Mesenchymal stem cell (in vitro differentiated cells and primary cell): Measurements from ENCODE around the gene AFF1.

ENCODE experiments used
- DNase-seq: peaks from one replicate; pipeline ENCODE4 v3.0.0-alpha.2; 2013
- H2AFZ ChIP-seq: one replicate; pipeline ENCODE4 v1.6.1; 2013; ENCODE audit warnings: low read depth, mild to moderate bottlenecking, control low read depth, inconsistent platforms, low read length, moderate library complexity
- H2AK5ac ChIP-seq: 2 replicates; pipeline ENCODE4 v1.6.1; 2013; ENCODE audit warnings: low read length, moderate library complexity, mild to moderate bottlenecking, inconsistent platforms; ENCODE audit not compliant: severe bottlenecking
- H2BK120ac ChIP-seq: one replicate; pipeline ENCODE4 v1.6.1; 2013; ENCODE audit warnings: low read depth, mild to moderate bottlenecking, inconsistent platforms, low read length, moderate library complexity
- H2BK12ac ChIP-seq, 2 experiments: one replicate each; pipeline ENCODE4 v1.6.1; 2013; ENCODE audit warnings: inconsistent platforms in 2 of 2, low read length in 2 of 2, mild to moderate bottlenecking in 2 of 2, moderate library complexity in 2 of 2, control low read depth in 1 of 2
- H2BK15ac ChIP-seq: one replicate; pipeline ENCODE4 v1.6.1; 2013; ENCODE audit warnings: mild to moderate bottlenecking, low read depth, inconsistent platforms; ENCODE audit not compliant: poor library complexity, severe bottlenecking
- H2BK5ac ChIP-seq: 2 replicates; pipeline ENCODE4 v1.6.1; 2013; ENCODE audit warnings: low read depth, mild to moderate bottlenecking, low read length, control low read depth, inconsistent platforms; ENCODE audit not compliant: poor library complexity, severe bottlenecking
- H3K14ac ChIP-seq, 2 experiments: one replicate each; pipeline ENCODE4 v1.6.1; 2013; ENCODE audit warnings: inconsistent platforms in 2 of 2, low read length in 2 of 2, control low read depth in 1 of 2, mild to moderate bottlenecking in 1 of 2, moderate library complexity in 1 of 2
- H3K18ac ChIP-seq, 2 experiments: one replicate each; pipeline ENCODE4 v1.6.1; 2013; ENCODE audit warnings: inconsistent platforms in 2 of 2, low read length in 2 of 2, control low read depth in 1 of 2, low read depth in 1 of 2, mild to moderate bottlenecking in 1 of 2
- H3K23ac ChIP-seq, 2 experiments: one replicate each; pipeline ENCODE4 v1.6.1; 2013; ENCODE audit warnings: inconsistent platforms in 2 of 2, low read length in 2 of 2, mild to moderate bottlenecking in 2 of 2, moderate library complexity in 2 of 2, control low read depth in 1 of 2
- H3K27ac ChIP-seq: 2 replicates; pipeline ENCODE4 v1.5.1; 2013; ENCODE audit warnings: mild to moderate bottlenecking, moderate library complexity, low read length, control low read depth, inconsistent platforms; ENCODE audit not compliant: poor library complexity, severe bottlenecking
- H3K27me3 ChIP-seq, 2 experiments: 2 replicates each; pipeline versions ENCODE4 v1.6.1 to v1.7.0; 2013; ENCODE audit warnings: low read length in 2 of 2, mild to moderate bottlenecking in 2 of 2, moderate library complexity in 2 of 2, control low read depth in 1 of 2, inconsistent platforms in 1 of 2; ENCODE audit not compliant: control insufficient read depth in 1 of 2, insufficient read depth in 1 of 2
- H3K36me3 ChIP-seq, 2 experiments: 2 replicates each; pipeline versions ENCODE4 v1.6.1 to v1.7.0; 2013; ENCODE audit warnings: low read length in 2 of 2, control low read depth in 1 of 2, inconsistent platforms in 1 of 2, low read depth in 1 of 2, mild to moderate bottlenecking in 1 of 2; ENCODE audit not compliant: insufficient read depth in 2 of 2, control insufficient read depth in 1 of 2
- H3K4ac ChIP-seq, 2 experiments: one replicate each; pipeline ENCODE4 v1.6.1; 2013; ENCODE audit warnings: inconsistent platforms in 2 of 2, low read length in 2 of 2, mild to moderate bottlenecking in 2 of 2, moderate library complexity in 2 of 2, control low read depth in 1 of 2, low read depth in 1 of 2
- H3K4me1 ChIP-seq: 2 replicates; pipeline ENCODE4 v1.6.1; 2013; ENCODE audit warnings: low read depth, low read length, control low read depth; ENCODE audit not compliant: control insufficient read depth, insufficient read depth
- H3K4me2 ChIP-seq: 2 replicates; pipeline ENCODE4 v1.6.1; 2013; ENCODE audit warnings: low read length, mild to moderate bottlenecking, inconsistent platforms; ENCODE audit not compliant: poor library complexity, severe bottlenecking
- H3K4me3 ChIP-seq, 2 experiments: 2 replicates each; pipeline versions ENCODE4 v1.5.1 to v1.7.0; 2013; ENCODE audit warnings: low read length in 2 of 2, mild to moderate bottlenecking in 2 of 2, control low read depth in 1 of 2, low read depth in 1 of 2; ENCODE audit not compliant: insufficient read depth in 1 of 2
- H3K79me1 ChIP-seq: replicated peaks from 2 replicates; pipeline ENCODE4 v1.6.1; 2013; ENCODE audit warnings: mild to moderate bottlenecking, control low read depth, low read length, inconsistent platforms; ENCODE audit not compliant: poor library complexity, severe bottlenecking
- H3K9ac ChIP-seq: 2 replicates; pipeline ENCODE4 v1.7.0; 2013; ENCODE audit warnings: mild to moderate bottlenecking, low read length, moderate library complexity
- H3K9me3 ChIP-seq: 2 replicates; pipeline ENCODE4 v1.7.0; 2013; ENCODE audit warnings: mild to moderate bottlenecking, low read length; ENCODE audit not compliant: control insufficient read depth
- H4K8ac ChIP-seq: one replicate; pipeline ENCODE4 v1.6.1; 2013; ENCODE audit warnings: inconsistent platforms, mild to moderate bottlenecking, low read length, moderate library complexity
- H4K91ac ChIP-seq: one replicate; pipeline ENCODE4 v1.6.1; 2013; ENCODE audit warnings: mild to moderate bottlenecking, low read length, inconsistent platforms
- WGBS: methylation state at CpG from one replicate; pipeline ENCODE4 v1.1.7; 2013; ENCODE audit warnings: mixed read lengths; 5-methylcytosine and 5-hydroxymethylcytosine counted together

The AFF1 gene

DNA sequence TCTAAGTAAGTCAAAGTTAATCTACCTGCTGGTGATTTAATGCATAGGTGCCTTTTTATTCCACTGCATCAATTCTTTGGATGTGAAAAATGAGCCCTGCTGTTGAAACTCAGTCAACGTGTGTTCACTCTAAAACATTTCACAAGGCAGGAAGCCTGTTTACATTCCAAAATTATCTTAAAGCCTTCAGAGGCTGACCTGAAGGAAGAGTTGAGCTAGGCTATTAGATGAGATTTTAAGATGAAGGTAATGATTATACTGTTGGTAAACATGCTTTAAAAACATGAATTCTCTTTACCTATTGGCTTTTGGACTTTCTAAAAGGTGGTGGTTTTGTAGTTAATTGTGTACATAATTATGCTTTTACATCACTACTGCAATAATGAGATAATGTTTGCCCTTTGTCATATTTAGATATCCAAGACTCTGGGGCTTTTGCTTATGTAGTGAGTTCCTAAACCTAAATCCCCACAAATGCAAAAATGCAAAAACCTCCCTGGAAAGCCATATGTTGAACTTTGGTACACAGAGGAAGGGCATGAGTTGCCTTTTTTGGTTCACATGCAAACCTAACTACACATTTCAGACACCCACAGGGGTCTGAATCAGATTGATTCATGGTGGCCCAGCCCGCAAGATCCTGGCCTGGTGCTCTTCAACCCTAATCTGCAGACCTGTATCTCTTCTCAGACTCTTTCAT, 193.3 kb downstream of the AFF1 start:
- Histone ChIP-seq H3K79me1 (peaks cover 6% of the 10 kb centered on the region), H4K91ac (no peak overlapping the region), H3K23ac (no peak overlapping the region), H2BK120ac (no peak overlapping the region), H3K4ac (no peak overlapping the region), H4K8ac (no peak overlapping the region), H3K27ac (no peak overlapping the region), H3K36me3 (peaks cover 21 to 84% of the 10 kb centered on the region in 2 experiments), H3K14ac (no peak overlapping the region), H3K9me3 (no peaks in the 10 kb centered on the region), H2BK12ac (no peak overlapping the region), H3K9ac (no peak overlapping the region), H3K4me1 (peaks cover 4% of the 10 kb centered on the region), H2BK15ac (no peak overlapping the region), H3K4me2 (no peak overlapping the region), H3K4me3 (no peak overlapping the region), H3K18ac (no peak overlapping the region), H2AK5ac (no peak overlapping the region), H2AFZ (no peak overlapping the region), H2BK5ac (no peak overlapping the region), H3K27me3 (no peaks in the 10 kb centered on the region)
- 54% methylated on average over 2 of the region's 2 CpGs for WGBS
- no peak for DNase-seq

DNA sequence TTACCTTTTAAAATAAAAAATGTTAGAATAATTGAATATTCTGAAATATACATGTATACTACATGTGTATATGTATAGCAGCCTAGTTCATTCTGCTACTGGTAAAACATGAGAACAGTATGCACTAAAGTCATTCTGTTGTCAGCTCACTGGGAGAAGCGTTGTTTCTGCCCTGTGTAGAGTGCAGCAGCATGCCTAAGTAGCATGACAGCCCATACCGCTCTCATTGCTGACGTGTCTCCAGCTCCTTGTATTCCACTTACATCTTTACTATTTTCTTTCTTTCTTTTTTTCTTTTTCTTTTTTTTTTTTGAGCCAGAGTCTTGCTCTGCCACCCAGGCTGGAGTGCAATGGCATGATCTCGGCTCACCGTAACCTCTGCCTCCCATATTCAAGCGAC, 194.9 kb downstream of the AFF1 start:
- H2BK5ac ChIP-seq: no peak overlapping the region
- no peak overlapping the region for H2AFZ ChIP-seq
- H3K27me3 ChIP-seq: no peaks in the 10 kb centered on the region
- peaks cover 4% of the 10 kb centered on the region for H3K79me1 ChIP-seq
- H3K4me3 ChIP-seq: no peak overlapping the region
- no peak overlapping the region for H3K18ac ChIP-seq
- H3K23ac ChIP-seq: no peak overlapping the region
- no peak overlapping the region for H3K4me2 ChIP-seq
- H3K14ac ChIP-seq: no peak overlapping the region
- no peak overlapping the region for H2BK120ac ChIP-seq
- H4K8ac ChIP-seq: no peak overlapping the region
- no peak overlapping the region for H2AK5ac ChIP-seq
- peaks cover 1% of the 10 kb centered on the region for H3K4me1 ChIP-seq
- no peak overlapping the region for H2BK15ac ChIP-seq
- no peak overlapping the region for H2BK12ac ChIP-seq
- H3K9ac ChIP-seq: no peak overlapping the region
- no peaks in the 10 kb centered on the region for H3K9me3 ChIP-seq
- over 99% methylated on average over 5 of the region's 6 CpGs for WGBS
- no peak for DNase-seq
- H3K4ac ChIP-seq: no peak overlapping the region
- no peak overlapping the region for H4K91ac ChIP-seq
- H3K27ac ChIP-seq: no peak overlapping the region
- H3K36me3 ChIP-seq: peaks cover 27 to 96% of the 10 kb centered on the region in 2 experiments

DNA sequence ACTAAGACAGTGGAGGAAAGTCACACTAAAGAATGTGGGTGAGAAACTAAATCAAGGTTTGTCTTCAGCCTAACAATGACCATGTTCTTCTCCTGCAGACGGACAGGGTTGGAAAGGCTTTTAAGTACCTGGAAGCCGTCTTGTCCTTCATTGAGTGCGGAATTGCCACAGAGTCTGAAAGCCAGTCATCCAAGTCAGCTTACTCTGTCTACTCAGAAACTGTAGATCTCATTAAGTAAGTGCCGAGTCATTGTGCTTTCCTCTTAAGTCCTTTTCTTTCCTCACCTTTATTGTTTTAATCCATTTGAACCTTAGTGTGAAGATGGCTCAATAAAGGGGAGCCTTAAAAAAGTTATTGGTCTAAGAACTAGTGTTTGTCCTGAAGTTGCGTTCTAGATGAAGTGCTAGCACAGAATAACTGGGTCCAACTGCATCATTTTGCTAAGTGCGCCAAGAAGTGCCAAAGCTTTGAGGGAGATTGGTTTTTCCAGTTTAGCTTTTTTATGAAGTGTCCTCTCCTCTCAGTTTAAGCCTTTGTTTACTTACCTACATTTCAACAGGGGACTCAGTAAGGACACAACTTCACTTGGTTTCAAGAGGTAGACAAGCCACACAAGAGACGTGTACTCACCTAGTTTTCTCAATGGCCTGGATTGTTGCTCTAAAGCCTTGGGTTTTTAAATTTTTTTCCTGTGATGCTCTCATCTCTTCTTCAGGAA, 196.3 kb downstream of the AFF1 start:
- Histone ChIP-seq H3K36me3 (peaks cover 23 to 96% of the 10 kb centered on the region in 2 experiments), H3K14ac (no peak overlapping the region), H3K79me1 (peaks cover under 1% of the 10 kb centered on the region), H3K4me2 (no peak overlapping the region), H3K9me3 (no peaks in the 10 kb centered on the region), H3K4me3 (no peak overlapping the region), H3K23ac (no peak overlapping the region), H2BK15ac (no peak overlapping the region), H4K91ac (no peak overlapping the region), H3K27ac (no peak overlapping the region), H4K8ac (no peak overlapping the region), H3K4ac (no peak overlapping the region), H2BK120ac (no peak overlapping the region), H3K9ac (no peak overlapping the region), H2AFZ (no peak overlapping the region), H2BK5ac (no peak overlapping the region), H2AK5ac (no peak overlapping the region), H2BK12ac (no peak overlapping the region), H3K18ac (no peak overlapping the region), H3K4me1 (no peaks in the 10 kb centered on the region), H3K27me3 (no peaks in the 10 kb centered on the region)
- no peak for DNase-seq
- WGBS: 96% methylated on average over 6 of the region's 7 CpGs

DNA sequence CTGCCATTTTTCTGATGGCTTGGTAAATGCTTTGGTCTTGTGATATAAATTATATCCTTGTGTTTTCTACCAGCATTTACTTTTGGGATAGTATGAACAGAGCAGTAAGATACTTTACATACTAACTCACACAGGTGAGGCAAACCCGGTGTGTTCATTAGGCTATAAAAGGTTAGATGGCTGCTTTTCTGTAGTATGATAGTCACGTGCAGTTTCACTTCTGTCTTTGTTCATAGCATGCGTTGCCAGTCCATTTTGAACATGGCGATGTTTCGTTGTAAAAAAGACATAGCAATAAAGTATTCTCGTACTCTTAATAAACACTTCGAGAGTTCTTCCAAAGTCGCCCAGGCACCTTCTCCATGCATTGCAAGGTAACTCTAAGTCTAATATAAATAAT, 197.2 kb downstream of the AFF1 start:
- Histone ChIP-seq H2AFZ (no peak overlapping the region), H3K27ac (no peak overlapping the region), H3K23ac (no peak overlapping the region), H3K18ac (no peak overlapping the region), H4K91ac (no peak overlapping the region), H3K79me1 (no peaks in the 10 kb centered on the region), H2BK5ac (no peak overlapping the region), H3K4me3 (no peak overlapping the region), H3K27me3 (no peaks in the 10 kb centered on the region), H2BK120ac (no peak overlapping the region), H4K8ac (no peak overlapping the region), H3K4me2 (no peak overlapping the region), H3K4me1 (no peaks in the 10 kb centered on the region), H2BK15ac (no peak overlapping the region), H3K36me3 (peaks cover 24 to 96% of the 10 kb centered on the region in 2 experiments), H2AK5ac (no peak overlapping the region), H3K14ac (no peak overlapping the region), H2BK12ac (no peak overlapping the region), H3K9me3 (no peaks in the 10 kb centered on the region), H3K4ac (no peak overlapping the region), H3K9ac (no peak overlapping the region)
- 100% methylated on average over 7 of the region's 8 CpGs for WGBS
- DNase-seq: no peak
